Measurements from ENCODE around the gene ABL2.

DNA sequence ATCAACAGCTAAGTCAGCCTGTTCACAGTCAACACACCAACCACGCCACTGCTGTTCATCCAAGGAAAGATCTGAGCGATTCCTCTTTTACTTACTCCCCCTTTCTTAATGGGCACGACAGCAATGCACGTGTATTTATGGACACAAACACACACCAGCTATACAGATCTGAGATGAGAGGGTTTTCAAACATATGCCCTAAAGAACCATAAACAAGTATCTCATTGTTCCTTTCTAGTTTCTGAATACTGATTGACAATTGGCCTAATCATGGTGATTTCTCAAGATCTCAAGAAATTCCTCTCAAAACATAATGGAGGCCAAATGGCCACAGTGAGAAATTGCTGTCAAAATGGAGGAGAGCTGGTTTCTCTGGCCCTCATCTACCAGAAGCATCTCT, 129.6 kb downstream of the ABL2 start:
- TF ChIP-seq, protein P1, sequence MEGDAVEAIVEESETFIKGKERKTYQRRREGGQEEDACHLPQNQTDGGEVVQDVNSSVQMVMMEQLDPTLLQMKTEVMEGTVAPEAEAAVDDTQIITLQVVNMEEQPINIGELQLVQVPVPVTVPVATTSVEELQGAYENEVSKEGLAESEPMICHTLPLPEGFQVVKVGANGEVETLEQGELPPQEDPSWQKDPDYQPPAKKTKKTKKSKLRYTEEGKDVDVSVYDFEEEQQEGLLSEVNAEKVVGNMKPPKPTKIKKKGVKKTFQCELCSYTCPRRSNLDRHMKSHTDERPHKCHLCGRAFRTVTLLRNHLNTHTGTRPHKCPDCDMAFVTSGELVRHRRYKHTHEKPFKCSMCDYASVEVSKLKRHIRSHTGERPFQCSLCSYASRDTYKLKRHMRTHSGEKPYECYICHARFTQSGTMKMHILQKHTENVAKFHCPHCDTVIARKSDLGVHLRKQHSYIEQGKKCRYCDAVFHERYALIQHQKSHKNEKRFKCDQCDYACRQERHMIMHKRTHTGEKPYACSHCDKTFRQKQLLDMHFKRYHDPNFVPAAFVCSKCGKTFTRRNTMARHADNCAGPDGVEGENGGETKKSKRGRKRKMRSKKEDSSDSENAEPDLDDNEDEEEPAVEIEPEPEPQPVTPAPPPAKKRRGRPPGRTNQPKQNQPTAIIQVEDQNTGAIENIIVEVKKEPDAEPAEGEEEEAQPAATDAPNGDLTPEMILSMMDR (IDR thresholded peaks at IDR 0.05): no peak
- no peak for TF ChIP-seq EP300 (IDR thresholded peaks at IDR 0.05)
